NB4 (cell line): ENCODE results near the gene CHCHD5.

Experiments used
- CTCF ChIP-seq: IDR thresholded peaks from one replicate; pipeline ENCODE4 v1.5.1; 2012; ENCODE audit warnings: low read depth, low read length
- POLR2A ChIP-seq: IDR thresholded peaks from 2 replicates; pipeline ENCODE4 v1.6.1; 2011; ENCODE audit warnings: mild to moderate bottlenecking; ENCODE audit not compliant: insufficient read length; ENCODE audit errors: extremely low read depth

GRCh38 chr2:112629224-112629623, 44.8 kb downstream of the CHCHD5 start:
- TF ChIP-seq CTCF: no peak
- TF ChIP-seq POLR2A: no peak
